Loucy (cell line): ENCODE results near the gene SDK2.

ENCODE experiments used
- CTCF ChIP-seq: fragments of 200-600 bp; sonication (generic); conservative IDR thresholded peaks from 2 replicates; pipeline ENCODE4 v1.5.1; 2014; ENCODE audit warnings: mild to moderate bottlenecking, antibody characterized with exemption, low read length
- EZH2phosphoT487 ChIP-seq: fragments of 200-600 bp; IDR thresholded peaks from 2 replicates; pipeline ENCODE4 v1.6.1; 2018; ENCODE audit warnings: antibody characterized with exemption, mild to moderate bottlenecking, moderate library complexity, borderline replicate concordance

DNA sequence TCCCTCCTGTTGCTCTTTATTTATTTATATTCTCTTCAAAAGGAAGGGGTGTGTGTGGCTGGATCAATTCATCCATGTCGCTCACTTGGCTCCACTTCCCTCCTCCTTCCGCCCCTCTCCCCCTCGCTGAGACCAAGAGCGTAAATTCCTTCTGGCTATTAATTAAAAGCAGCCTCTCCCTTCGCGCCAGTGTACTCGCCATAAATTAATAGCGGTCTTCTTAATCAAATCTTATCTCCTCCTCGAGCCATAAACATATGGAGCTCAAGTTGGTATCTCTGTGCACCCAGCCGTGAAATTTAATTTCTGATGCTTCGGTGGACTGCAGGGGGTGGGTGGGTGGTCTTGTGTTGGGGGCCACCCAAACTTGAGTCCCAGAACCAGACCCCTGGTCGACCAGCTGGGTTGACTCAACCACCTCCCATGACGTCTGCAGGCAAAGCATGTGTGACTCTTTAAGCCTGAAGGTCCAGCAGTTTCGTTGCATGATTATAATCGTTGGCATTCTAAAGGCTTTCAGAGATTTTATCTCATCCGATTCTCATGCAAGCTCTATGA is 57.9 kb downstream of the SDK2 start:
- TF ChIP-seq CTCF (no peak), EZH2phosphoT487 (no peak)
